Endothelial cell of umbilical vein (primary cell): ENCODE measurements around the gene SYT7. TPM values are rescaled to one million over a fixed set of nuclear protein-coding genes. Genes with fewer than 3 reads are reported as not detected.

Experiments
- BruUV-seq: library from RNA; stranded (reverse); fragments of 400-500 nt; replicated peaks from 2 replicates; lab custom pipeline; 2021; lab: Mats Ljungman, UMichigan
- CTCF ChIA-PET: fragments of 300-600, 350-600 bp; sonication (Branson Sonifier 250); formaldehyde crosslinking; loops from one replicate; lab custom pipeline; 2021; ENCODE audit warnings: antibody characterized with exemption, inconsistent platforms; lab: Charles Lee
- POLR2A ChIA-PET: fragments of 300-600, 350-600 bp; sonication (Branson Sonifier 250); formaldehyde crosslinking; loops from one replicate; lab custom pipeline; 2021; ENCODE audit warnings: antibody characterized with exemption, inconsistent platforms; lab: Charles Lee
- DNase-seq: peaks from one replicate; pipeline ENCODE4 v3.0.0-alpha.2; 2011; ENCODE audit warnings: low read depth, low spot score
- FAIRE-seq: peaks from 2 replicates; lab custom pipeline; 2011; peaks lifted over from hg19 to GRCh38; lab: Jason Lieb, UNC
- H2AFZ ChIP-seq: 2 replicates; pipeline ENCODE4 v1.6.0; 2012; ENCODE audit warnings: low read depth, low read length, control low read depth, inconsistent platforms
- H3K27ac ChIP-seq: 2 replicates; pipeline ENCODE4 v1.5.1; 2011; ENCODE audit warnings: low read depth, mild to moderate bottlenecking, control low read depth, low read length, moderate library complexity; ENCODE audit not compliant: insufficient read depth
- H3K27me3 ChIP-seq, 2 experiments: 2 replicates each; pipeline versions ENCODE4 v1.6.0 to v1.6.1; 2011; ENCODE audit warnings: low read length in 2 of 2, mixed read lengths in 1 of 2; ENCODE audit not compliant: control insufficient read depth in 2 of 2, insufficient read depth in 2 of 2
- H3K36me3 ChIP-seq, 2 experiments: 2 replicates in 1 of 2; 3 replicates in 1 of 2; pipeline ENCODE4 v1.5.1; 2011; ENCODE audit warnings: low read length in 2 of 2, mild to moderate bottlenecking in 1 of 2, moderate library complexity in 1 of 2; ENCODE audit not compliant: control insufficient read depth in 2 of 2, insufficient read depth in 2 of 2; ENCODE audit errors: extremely low read depth in 1 of 2
- H3K4me1 ChIP-seq: 3 replicates; pipeline ENCODE4 v1.5.1; 2011; ENCODE audit warnings: mild to moderate bottlenecking, low read length; ENCODE audit not compliant: control insufficient read depth, insufficient read depth; ENCODE audit errors: extremely low read depth
- H3K4me2 ChIP-seq: 2 replicates; pipeline ENCODE4 v1.6.1; 2011; ENCODE audit warnings: low read length, control low read depth, mixed read lengths; ENCODE audit not compliant: insufficient read depth
- H3K4me3 ChIP-seq, 3 experiments: fragments of 200-600 bp in 1 of 3; sonication (generic), shearing (Covaris generic) in 1 of 3; replicated peaks in 1 of 3; 2 replicates each; pipeline ENCODE4 v1.5.1; 2011 to 2016; ENCODE audit warnings: control low read depth in 3 of 3, low read length in 3 of 3, mild to moderate bottlenecking in 2 of 3, inconsistent platforms in 1 of 3, low read depth in 1 of 3, moderate library complexity in 1 of 3; ENCODE audit not compliant: insufficient read depth in 1 of 3
- H3K79me2 ChIP-seq: 2 replicates; pipeline ENCODE4 v1.6.0; 2012; ENCODE audit warnings: low read length, inconsistent platforms; ENCODE audit not compliant: control insufficient read depth, insufficient read depth
- H3K9ac ChIP-seq: replicated peaks from 2 replicates; pipeline ENCODE3; 2011; ENCODE audit warnings: low read length, control low read depth; ENCODE audit not compliant: insufficient read depth; ENCODE audit errors: extremely low read depth
- H3K9me1 ChIP-seq: replicated peaks from 3 replicates; pipeline ENCODE4 v1.6.0; 2011; ENCODE audit warnings: mild to moderate bottlenecking, low read length; ENCODE audit not compliant: control insufficient read depth, insufficient read depth; ENCODE audit errors: extremely low read depth
- H3K9me3 ChIP-seq: replicated peaks from 2 replicates; pipeline ENCODE4 v1.5.1; 2012; ENCODE audit warnings: low read length, inconsistent platforms; ENCODE audit not compliant: control insufficient read depth, insufficient read depth
- H4K20me1 ChIP-seq: replicated peaks from 2 replicates; pipeline ENCODE3; 2011; ENCODE audit warnings: mild to moderate bottlenecking, low read length; ENCODE audit not compliant: control insufficient read depth, insufficient read depth; ENCODE audit errors: extremely low read depth
- EZH2 ChIP-seq: IDR thresholded peaks from 2 replicates; pipeline ENCODE4 v1.6.1; 2012; ENCODE audit warnings: borderline replicate concordance, low read depth, mild to moderate bottlenecking, moderate library complexity, low read length, inconsistent platforms; ENCODE audit not compliant: severe bottlenecking
- FOS ChIP-seq: IDR thresholded peaks from 2 replicates; pipeline ENCODE4 v1.6.1; 2011; ENCODE audit warnings: mild to moderate bottlenecking, low read length, moderate library complexity, borderline replicate concordance; ENCODE audit not compliant: insufficient read depth
- GATA2 ChIP-seq: IDR thresholded peaks from 2 replicates; pipeline ENCODE4 v1.7.0; 2011; ENCODE audit warnings: low read depth, mild to moderate bottlenecking, moderate library complexity, mixed read lengths, low read length; ENCODE audit not compliant: insufficient read length, insufficient read depth
- JUN ChIP-seq: IDR thresholded peaks from 2 replicates; pipeline ENCODE4 v1.6.1; 2011; ENCODE audit warnings: borderline replicate concordance, low read depth; ENCODE audit not compliant: insufficient read length, insufficient read depth
- MYC ChIP-seq: IDR thresholded peaks from one replicate; pipeline ENCODE4 v1.6.1; 2011; ENCODE audit warnings: mild to moderate bottlenecking, low read depth, low read length
- POLR2A ChIP-seq: IDR thresholded peaks from 2 replicates; pipeline ENCODE4 v1.6.1; 2012; ENCODE audit warnings: low read depth, mild to moderate bottlenecking, control low read depth, low read length
- POLR2AphosphoS5 ChIP-seq: IDR thresholded peaks from 2 replicates; pipeline ENCODE4 v1.6.1; 2012; ENCODE audit warnings: low read depth, mild to moderate bottlenecking, control low read depth, low read length, moderate library complexity; ENCODE audit not compliant: insufficient read depth
- dilution Hi-C: fragments of 300-500 bp; cut with MboI; formaldehyde crosslinking; loops from one replicate; pipeline ENCODE4 v1.15.0; 2019; ENCODE audit warnings: low sequenced_read_pairs; ENCODE audit not compliant: extremely low pct_ligation_motif_present
- intact Hi-C: fragments of 100-400 bp; cut with micrococcal nuclease; formaldehyde crosslinking; loops from one replicate; pipeline ENCODE4 v1.10.0; 2022
- polyA plus RNA-seq, 4 experiments: library from polyadenylated mRNA; depleted of rRNA in 3 of 4; stranded (reverse) in 3 of 4; unstranded in 1 of 4; fragments of >200 nt; gene quantifications; 2 replicates each; pipeline versions ENCODE4 v1.2.1 to v1.2.3, GENCODE V29; 2011 to 2012; ENCODE audit warnings: missing spikeins in 1 of 4
- total RNA-seq: library from RNA; stranded (reverse); gene quantifications from 2 replicates; pipeline ENCODE4 v1.2.3, GENCODE V29; 2021
- TF ChIP-seq, protein P1 (sequence below), 2 donors: IDR thresholded peaks; 1 replicate in 1 of 2; 2 replicates in 1 of 2; pipeline ENCODE4 v1.5.1; 2011; ENCODE audit warnings: low read length in 2 of 2, mild to moderate bottlenecking in 2 of 2, moderate library complexity in 2 of 2, control low read depth in 1 of 2, inconsistent platforms in 1 of 2, low read depth in 1 of 2; ENCODE audit not compliant: insufficient read depth in 1 of 2; ENCODE audit errors: extremely low read depth in 1 of 2
- TF ChIP-seq, protein P2 (sequence below): IDR thresholded peaks from 2 replicates; pipeline ENCODE4 v1.6.1; 2011; ENCODE audit not compliant: insufficient read depth, insufficient read length

Gene SYT7
- total and polyA plus RNA-seq, 2 donors (not counting 3 experiments of a cell fraction or from before 2014, with no cell fraction given), result 0.08 to 0.55 TPM

DNA sequence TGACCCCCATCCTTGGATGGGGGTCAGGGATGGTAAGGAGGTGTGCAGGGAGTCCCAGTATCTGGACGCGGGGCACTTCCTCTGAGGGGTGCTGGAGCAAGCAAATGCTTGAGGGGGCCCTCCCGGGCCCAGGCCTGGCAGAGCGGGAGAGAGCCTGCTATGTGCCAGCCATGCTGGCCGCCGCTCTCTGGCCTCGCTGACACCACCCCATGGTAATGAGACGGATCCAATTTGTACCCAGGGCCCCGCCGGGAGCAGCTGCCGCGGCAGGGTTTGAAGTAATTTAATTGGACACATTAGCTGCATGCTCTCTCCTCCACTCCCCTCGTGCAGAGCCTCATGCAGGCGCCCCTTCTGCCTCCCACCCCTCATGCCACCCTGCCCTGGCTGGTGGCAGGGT, 6.3 kb downstream of the SYT7 start:
- no peaks in the 10 kb centered on the region for H3K9me3 ChIP-seq
- H2AFZ ChIP-seq, result no peak overlapping the region
- dilution Hi-C loops (no loop called here), intact Hi-C loops (no loop called here)
- no TSS peak for BruUV-seq
- TF ChIP-seq MYC (no peak), POLR2AphosphoS5 (no peak), JUN (no peak), EZH2 (no peak), FOS (no peak), POLR2A (no peak), GATA2 (no peak)
- TF ChIP-seq, protein P1, sequence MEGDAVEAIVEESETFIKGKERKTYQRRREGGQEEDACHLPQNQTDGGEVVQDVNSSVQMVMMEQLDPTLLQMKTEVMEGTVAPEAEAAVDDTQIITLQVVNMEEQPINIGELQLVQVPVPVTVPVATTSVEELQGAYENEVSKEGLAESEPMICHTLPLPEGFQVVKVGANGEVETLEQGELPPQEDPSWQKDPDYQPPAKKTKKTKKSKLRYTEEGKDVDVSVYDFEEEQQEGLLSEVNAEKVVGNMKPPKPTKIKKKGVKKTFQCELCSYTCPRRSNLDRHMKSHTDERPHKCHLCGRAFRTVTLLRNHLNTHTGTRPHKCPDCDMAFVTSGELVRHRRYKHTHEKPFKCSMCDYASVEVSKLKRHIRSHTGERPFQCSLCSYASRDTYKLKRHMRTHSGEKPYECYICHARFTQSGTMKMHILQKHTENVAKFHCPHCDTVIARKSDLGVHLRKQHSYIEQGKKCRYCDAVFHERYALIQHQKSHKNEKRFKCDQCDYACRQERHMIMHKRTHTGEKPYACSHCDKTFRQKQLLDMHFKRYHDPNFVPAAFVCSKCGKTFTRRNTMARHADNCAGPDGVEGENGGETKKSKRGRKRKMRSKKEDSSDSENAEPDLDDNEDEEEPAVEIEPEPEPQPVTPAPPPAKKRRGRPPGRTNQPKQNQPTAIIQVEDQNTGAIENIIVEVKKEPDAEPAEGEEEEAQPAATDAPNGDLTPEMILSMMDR (IDR thresholded peaks at IDR 0.05; ENCODE audit: extremely low read depth in 1 of 2, insufficient read depth in 1 of 2, low read depth in 1 of 2, low read length in 2 of 2), result no peak
- TF ChIP-seq, protein P2, sequence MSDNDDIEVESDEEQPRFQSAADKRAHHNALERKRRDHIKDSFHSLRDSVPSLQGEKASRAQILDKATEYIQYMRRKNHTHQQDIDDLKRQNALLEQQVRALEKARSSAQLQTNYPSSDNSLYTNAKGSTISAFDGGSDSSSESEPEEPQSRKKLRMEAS, result no peak
- no peaks in the 10 kb centered on the region for H3K4me1 ChIP-seq
- CTCF ChIA-PET, result interaction anchor here (1.8 kb wide), 1 partner anchor 58 kb away, joined by 7 read pairs; no protein-coding TSS in a partner anchor
- no peak for FAIRE-seq
- no peaks in the 10 kb centered on the region for H3K9me1 ChIP-seq
- peaks cover 6% of the 10 kb centered on the region in 2 experiments for H3K27me3 ChIP-seq
- no peaks in the 10 kb centered on the region for H3K79me2 ChIP-seq
- no peaks in the 10 kb centered on the region for H4K20me1 ChIP-seq
- H3K27ac ChIP-seq, result no peak overlapping the region
- POLR2A ChIA-PET, result no interaction called here
- DNase-seq, result no peak
- no peak overlapping the region for H3K4me3 ChIP-seq
- no peak overlapping the region for H3K4me2 ChIP-seq
- H3K9ac ChIP-seq, result no peak overlapping the region
- H3K36me3 ChIP-seq, result no peaks in the 10 kb centered on the region
